ENCODE measurements around the gene VLDLR. TPM values are rescaled to one million over a fixed set of nuclear protein-coding genes. Genes with fewer than 3 reads are reported as not detected.
"Not testable (repeated sequence)": the region's sequence is repeated elsewhere in the genome, so short reads cannot be mapped to it uniquely, and the experiment has no call there.

VLDLR gene
- total RNA-seq, 1 experiment from 2014 or later, result 2.1 TPM

- DNase-seq (ENCODE audit: low read depth, low spot score) (no peak), ATAC-seq (no peak)
- ChIA-PET CTCF (no interaction called here), POLR2A (no interaction called here)
- intact Hi-C loops (cut with micrococcal nuclease; ENCODE audit: unreplicated experiment) (no loop called here), in situ Hi-C loops (cut with HindIII; ENCODE audit: low pct_unique_long_range_greater_than_20kb, low sequenced_read_pairs) (no loop called here)
- Histone ChIP-seq H3K27me3 (ENCODE audit: control insufficient read depth, insufficient read depth, low read length) (no peaks in the 10 kb centered on the region), H3K9me3 (ENCODE audit: control insufficient read depth, insufficient read depth, low read depth, low read length) (no peaks in the 10 kb centered on the region), H3K4me3 (ENCODE audit: low read depth in 2 of 2, low read length in 2 of 2) (no peak overlapping the region), H3K4me1 (ENCODE audit: control insufficient read depth, insufficient read depth, low read length) (no peaks in the 10 kb centered on the region), H3K36me3 (ENCODE audit: control insufficient read depth, insufficient read depth, low read length) (no peaks in the 10 kb centered on the region), H3K27ac (ENCODE audit: low read length) (no peak overlapping the region)
- BruUV-seq (replicated peaks), result no TSS peak
- no peak for TF ChIP-seq POLR2AphosphoS5 (IDR thresholded peaks at IDR 0.05; ENCODE audit: low read depth, low read length)
- TF ChIP-seq CTCF (IDR thresholded peaks at IDR 0.05), result no peak
- no peak for TF ChIP-seq SIN3A (IDR thresholded peaks at IDR 0.05; ENCODE audit: borderline replicate concordance, insufficient read depth, low read depth, low read length)
- no peak for TF ChIP-seq TCF7L2 (IDR thresholded peaks at IDR 0.05; ENCODE audit: low read depth, low read length)
- no peak for TF ChIP-seq REST (IDR thresholded peaks at IDR 0.05; ENCODE audit: insufficient read depth in 1 of 2, low read depth in 2 of 2, low read length in 1 of 2)
Measured at GRCh38 chr9:2700909-2701550, 79.4 kb downstream of the VLDLR start.

- DNase-seq (ENCODE audit: low read depth, low spot score) (no peak), ATAC-seq (no peak)
- Histone ChIP-seq H3K4me3 (ENCODE audit: low read depth in 2 of 2, low read length in 2 of 2) (no peak overlapping the region), H3K27me3 (ENCODE audit: control insufficient read depth, insufficient read depth, low read length) (no peaks in the 10 kb centered on the region), H3K4me1 (ENCODE audit: control insufficient read depth, insufficient read depth, low read length) (no peaks in the 10 kb centered on the region), H3K27ac (ENCODE audit: low read length) (no peak overlapping the region), H3K9me3 (ENCODE audit: control insufficient read depth, insufficient read depth, low read depth, low read length) (no peaks in the 10 kb centered on the region), H3K36me3 (ENCODE audit: control insufficient read depth, insufficient read depth, low read length) (no peaks in the 10 kb centered on the region)
- POLR2A ChIA-PET, result no interaction called here
- in situ Hi-C loops (cut with HindIII; ENCODE audit: low pct_unique_long_range_greater_than_20kb, low sequenced_read_pairs), result no loop called here
- intact Hi-C loops (cut with micrococcal nuclease; ENCODE audit: unreplicated experiment), result no loop called here
- no peak for TF ChIP-seq POLR2AphosphoS5 (IDR thresholded peaks at IDR 0.05; ENCODE audit: low read depth, low read length)
- TF ChIP-seq CTCF (IDR thresholded peaks at IDR 0.05), result no peak
- TF ChIP-seq TCF7L2 (IDR thresholded peaks at IDR 0.05; ENCODE audit: low read depth, low read length), result no peak
- no peak for TF ChIP-seq SIN3A (IDR thresholded peaks at IDR 0.05; ENCODE audit: borderline replicate concordance, insufficient read depth, low read depth, low read length)
- TF ChIP-seq REST (IDR thresholded peaks at IDR 0.05; ENCODE audit: insufficient read depth in 1 of 2, low read depth in 2 of 2, low read length in 1 of 2), result no peak
- BruUV-seq (replicated peaks), result no TSS peak
- CTCF ChIA-PET, result no interaction called here
Measured at GRCh38 chr9:2704504-2704903, 82.9 kb downstream of the VLDLR start.

GRCh38 chr9:2707256-2707655, 85.7 kb downstream of the VLDLR start:
- H3K9me3 ChIP-seq (ENCODE audit: control insufficient read depth, insufficient read depth, low read depth, low read length); ATAC-seq; H3K36me3 ChIP-seq (ENCODE audit: control insufficient read depth, insufficient read depth, low read length); H3K27ac ChIP-seq (ENCODE audit: low read length); intact Hi-C loops (cut with micrococcal nuclease; ENCODE audit: unreplicated experiment); H3K4me3 ChIP-seq (ENCODE audit: low read depth in 2 of 2, low read length in 2 of 2); H3K27me3 ChIP-seq (ENCODE audit: control insufficient read depth, insufficient read depth, low read length); CTCF ChIA-PET; DNase-seq (ENCODE audit: low read depth, low spot score); H3K4me1 ChIP-seq (ENCODE audit: control insufficient read depth, insufficient read depth, low read length); POLR2A ChIA-PET; in situ Hi-C loops (cut with HindIII; ENCODE audit: low pct_unique_long_range_greater_than_20kb, low sequenced_read_pairs); BruUV-seq (replicated peaks): not testable (repeated sequence)
